Aorta (tissue), 5 donors: ENCODE results near the gene TMEM53. TPM values are rescaled to one million over a fixed set of nuclear protein-coding genes. Genes with fewer than 3 reads are reported as not detected.
A peak's percentile ranks its signal among the peaks of the same experiment; 100 is the strongest.

Experiments
- ATAC-seq: fragments of 200-7000 bp; cut with Tn5 transposase; one replicate; pipeline ENCODE4 v1.9.1; 2022; ENCODE audit warnings: moderate library complexity; ENCODE audit not compliant: low FRiP score
- DNase-seq, 2 donors: peaks; one replicate each; pipeline ENCODE4 v3.0.0-alpha.2; 2020
- H3K27ac ChIP-seq, 2 donors: one replicate each; pipeline ENCODE4 v1.5.1; 2013; ENCODE audit warnings: low read length in 2 of 2, mild to moderate bottlenecking in 2 of 2, moderate library complexity in 2 of 2, control low read depth in 1 of 2, inconsistent platforms in 1 of 2, low read depth in 1 of 2
- H3K27me3 ChIP-seq, 2 donors: one replicate each; pipeline ENCODE4 v1.6.1; 2013; ENCODE audit warnings: control low read depth in 1 of 2, low read length in 1 of 2, mild to moderate bottlenecking in 1 of 2, moderate library complexity in 1 of 2; ENCODE audit not compliant: insufficient read depth in 2 of 2, control insufficient read depth in 1 of 2
- H3K36me3 ChIP-seq, 2 donors: one replicate each; pipeline ENCODE4 v1.6.1; 2013; ENCODE audit warnings: control low read depth in 1 of 2, low read length in 1 of 2, mild to moderate bottlenecking in 1 of 2; ENCODE audit not compliant: insufficient read depth in 2 of 2, control insufficient read depth in 1 of 2
- H3K4me1 ChIP-seq, 2 donors: one replicate each; pipeline ENCODE4 v1.6.1; 2013; ENCODE audit warnings: low read length in 2 of 2, control low read depth in 1 of 2, mild to moderate bottlenecking in 1 of 2, moderate library complexity in 1 of 2; ENCODE audit not compliant: insufficient read depth in 2 of 2, control insufficient read depth in 1 of 2
- H3K4me3 ChIP-seq, 2 donors: one replicate each; pipeline ENCODE4 v1.5.1; 2013; ENCODE audit warnings: low read length in 2 of 2, control low read depth in 1 of 2, mild to moderate bottlenecking in 1 of 2
- H3K9me3 ChIP-seq: one replicate; pipeline ENCODE4 v1.6.1; 2013; ENCODE audit warnings: mild to moderate bottlenecking, low read length; ENCODE audit not compliant: control insufficient read depth
- WGBS, 2 donors: extraction: QIAGEN DNeasy Blood & Tissue Kit; methylation state at CpG; one replicate each; pipeline ENCODE4 v1.1.7; 2013; 5-methylcytosine and 5-hydroxymethylcytosine counted together
- intact Hi-C, 2 donors: fragments of 100-400 bp; cut with DNase I; formaldehyde crosslinking; loops; one replicate each; pipeline versions ENCODE4 v1.14.2 to v1.15.0; 2022
- polyA plus RNA-seq, 2 donors: library from polyadenylated mRNA; stranded (reverse); fragments of 200-250 nt; gene quantifications; one replicate each; pipeline ENCODE4 v1.2.3, GENCODE V29; 2013
- total RNA-seq, 2 donors: library from RNA; stranded (reverse); fragmentation: NEBNext Ultra II Directional; extraction: Animal tissue kit (Norgen Biotek cat#: 25700); gene quantifications; one replicate each; pipeline ENCODE4 v1.2.1, GENCODE V29; 2021
- donor health status: healthy with polysubstance abuse.
- donor health status: Bipolar disorder and iron deficiency.
- donor health status: DM: no; HTN: no; CAD: no.
- donor health status: DM: no; HTN: no; CAD: no.
- donor health status: DM: yes; HTN: yes; CAD: no.

The TMEM53 gene
- total and polyA plus RNA-seq, 4 donors, result 5.4 to 9.9 (median 7.5) TPM

- DNase-seq, result peak in 1 of 2 donors; percentile 69
- Histone ChIP-seq H3K27ac (no peak overlapping the region), H3K27me3 (no peaks in the 10 kb centered on the region), H3K36me3 (peaks cover 0 to 5% of the 10 kb centered on the region in 2 donors), H3K4me1 (no peaks in the 10 kb centered on the region), H3K9me3 (no peaks in the 10 kb centered on the region), H3K4me3 (no peak overlapping the region)
- ATAC-seq, result no peak
- intact Hi-C loops, result no loop called here
- 92 to 93% methylated on average over 13 of the region's 13 CpGs for WGBS, 2 donors
Observed at GRCh38 chr1:44648529-44649250, 25.6 kb downstream of the TMEM53 start.

GRCh38 chr1:44647896-44648295 lies 26.4 kb downstream of the TMEM53 start:
- 87 to 92% methylated on average over 2 of the region's 2 CpGs for WGBS, 2 donors
- DNase-seq, result no peak
- Histone ChIP-seq H3K36me3 (peaks cover 0 to 5% of the 10 kb centered on the region in 2 donors), H3K4me1 (no peaks in the 10 kb centered on the region), H3K4me3 (no peak overlapping the region), H3K27me3 (no peaks in the 10 kb centered on the region), H3K27ac (no peak overlapping the region), H3K9me3 (no peaks in the 10 kb centered on the region)
- ATAC-seq, result no peak
- intact Hi-C loops, result no loop called here

DNA sequence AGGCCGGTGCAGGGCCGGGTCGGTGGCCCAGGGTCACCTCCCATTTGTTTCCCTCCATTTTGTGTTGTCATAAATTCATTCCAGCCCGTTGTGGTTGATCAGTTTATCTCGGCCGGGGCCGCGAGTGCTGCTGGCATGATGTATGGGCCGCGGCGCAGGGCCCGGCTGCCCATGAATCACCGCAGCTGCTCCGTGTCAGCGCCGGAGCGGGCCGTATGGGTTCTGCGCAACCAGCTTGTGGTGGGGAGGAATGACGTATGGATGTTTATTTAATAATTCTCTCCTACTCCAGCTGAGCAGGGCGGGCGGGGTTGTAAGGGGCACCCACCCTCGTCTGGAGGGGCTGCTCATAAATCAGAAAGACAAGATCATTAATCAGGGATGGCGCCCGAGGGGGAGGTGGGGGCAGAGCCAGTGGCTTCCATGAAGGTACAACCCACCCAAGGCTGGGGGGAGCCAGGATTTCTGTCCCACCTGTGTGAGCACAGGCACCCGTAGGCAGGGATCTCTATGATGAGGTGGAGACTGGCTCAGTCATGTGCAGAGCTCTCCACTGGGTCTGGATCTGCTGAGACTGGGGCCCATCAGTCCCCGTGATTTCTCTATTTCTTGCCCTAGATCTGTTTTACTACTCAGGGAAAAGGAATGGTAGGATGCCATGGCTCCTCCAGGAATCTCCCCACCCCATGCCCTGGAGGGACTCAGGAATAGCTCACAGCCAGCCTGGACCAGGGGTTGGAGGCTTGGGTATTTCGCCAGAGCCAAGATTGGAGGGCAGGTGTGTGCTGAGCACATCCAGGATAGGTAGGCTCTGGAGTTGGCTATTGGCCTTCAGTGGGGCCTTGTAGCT lies 27.8 kb downstream of the TMEM53 start:
- peak in 1 of 2 donors; percentile 84 for DNase-seq
- Histone ChIP-seq H3K9me3 (no peaks in the 10 kb centered on the region), H3K4me1 (no peaks in the 10 kb centered on the region), H3K27ac (peak overlapping the region in 1 of 2 donors; percentile 83), H3K36me3 (peaks cover 0 to 5% of the 10 kb centered on the region in 2 donors), H3K27me3 (no peaks in the 10 kb centered on the region), H3K4me3 (no peak overlapping the region)
- peak; percentile 44 for ATAC-seq
- 54 to 59% methylated on average over 28 of the region's 28 CpGs for WGBS, 2 donors
- intact Hi-C loops, result no loop called here

DNA sequence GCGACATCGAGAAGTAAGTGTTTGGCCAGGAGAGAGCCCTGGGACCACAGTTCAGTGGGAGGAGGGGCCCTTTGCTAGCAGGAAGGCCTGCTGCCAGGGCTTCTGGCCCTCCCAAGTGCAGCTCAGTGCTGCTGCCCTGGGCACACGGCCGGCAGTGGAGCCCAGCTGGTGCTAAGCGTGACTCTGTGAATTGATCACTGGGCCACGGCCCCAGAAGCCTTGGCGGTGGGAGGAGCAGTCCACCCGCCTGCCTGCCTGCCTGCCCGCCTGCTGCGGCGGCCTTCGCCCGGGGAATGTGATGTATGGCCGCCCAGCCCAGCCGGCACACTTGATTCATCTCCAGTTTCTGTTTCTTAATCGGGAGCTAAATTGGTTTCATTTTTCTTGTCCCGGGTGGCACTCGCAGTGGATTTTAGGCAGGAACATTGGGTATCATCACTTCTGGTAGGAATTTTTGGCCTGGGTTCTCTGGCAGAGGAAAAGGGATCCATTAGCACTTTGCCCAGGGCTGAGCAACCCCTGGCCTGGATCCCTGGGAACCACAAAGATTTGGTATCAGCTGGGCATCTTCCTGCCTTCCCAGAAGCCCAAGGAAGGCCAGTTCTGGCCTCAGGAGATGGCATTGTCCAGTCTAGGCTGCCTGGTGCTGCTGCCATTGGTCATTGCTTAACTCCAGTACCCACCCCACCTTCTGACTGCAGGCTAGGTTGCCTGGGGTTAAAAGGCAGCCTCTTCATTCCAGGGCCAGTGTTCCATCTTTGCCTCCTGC lies 28.6 kb downstream of the TMEM53 start:
- intact Hi-C loops, result no loop called here
- peak overlapping the region in 1 of 2 donors; percentile 83 for H3K27ac ChIP-seq
- H3K36me3 ChIP-seq, result peaks cover 0 to 4% of the 10 kb centered on the region in 2 donors
- ATAC-seq, result peak; percentile 84
- no peaks in the 10 kb centered on the region for H3K4me1 ChIP-seq
- 3 to 11% methylated on average over 18 of the region's 18 CpGs for WGBS, 2 donors
- H3K4me3 ChIP-seq, result no peak overlapping the region
- no peaks in the 10 kb centered on the region for H3K9me3 ChIP-seq
- DNase-seq, result peak; percentile 86 to 92
- no peaks in the 10 kb centered on the region for H3K27me3 ChIP-seq

- no peaks in the 10 kb centered on the region for H3K9me3 ChIP-seq
- no peaks in the 10 kb centered on the region for H3K27me3 ChIP-seq
- H3K36me3 ChIP-seq, result peaks cover 0 to 3% of the 10 kb centered on the region in 2 donors
- ATAC-seq, result peak; percentile 5
- H3K27ac ChIP-seq, result peak overlapping the region in 1 of 2 donors; percentile 83
- peak in 1 of 2 donors; percentile 63 for DNase-seq
- no peaks in the 10 kb centered on the region for H3K4me1 ChIP-seq
- 70 to 84% methylated on average over 7 of the region's 7 CpGs for WGBS, 2 donors
- intact Hi-C loops, result no loop called here
- no peak overlapping the region for H3K4me3 ChIP-seq
Observed at GRCh38 chr1:44644806-44645205, 29.5 kb downstream of the TMEM53 start.

GRCh38 chr1:44643721-44644334 lies 30.5 kb downstream of the TMEM53 start:
- ATAC-seq (no peak), DNase-seq (no peak)
- intact Hi-C loops, result no loop called here
- H3K4me1 ChIP-seq, result no peaks in the 10 kb centered on the region
- H3K4me3 ChIP-seq, result no peak overlapping the region
- peak overlapping the region in 1 of 2 donors; percentile 11 for H3K27ac ChIP-seq
- H3K36me3 ChIP-seq, result peaks cover 0 to 2% of the 10 kb centered on the region in 2 donors
- WGBS, 2 donors, result 33 to 41% methylated on average over 9 of the region's 9 CpGs
- no peaks in the 10 kb centered on the region for H3K9me3 ChIP-seq
- H3K27me3 ChIP-seq, result no peaks in the 10 kb centered on the region

- WGBS, 2 donors, result 88 to 89% methylated on average over 3 of the region's 3 CpGs
- intact Hi-C loops, result no loop called here
Observed at GRCh38 chr1:44642925-44643324, 31.4 kb downstream of the TMEM53 start.

DNA sequence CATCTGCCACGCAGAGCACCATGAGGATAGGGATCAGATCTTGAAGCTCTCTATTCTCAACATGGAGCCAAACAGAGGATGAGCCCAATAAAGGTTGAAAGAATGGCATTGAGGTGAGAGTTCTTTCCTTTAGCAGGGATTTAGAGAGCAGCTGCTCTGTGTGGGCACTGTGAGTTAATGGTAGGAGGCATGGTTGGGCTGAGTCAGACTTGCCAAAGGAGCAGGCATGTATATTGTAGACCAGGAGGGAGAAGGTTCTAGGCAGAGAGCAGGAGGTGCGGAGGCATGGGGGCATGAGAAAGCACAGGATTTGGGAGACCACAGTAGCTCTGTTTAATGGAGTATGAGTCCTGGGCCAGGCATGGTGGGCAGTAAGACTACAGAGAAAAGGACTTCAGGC lies 32.0 kb downstream of the TMEM53 start:
- no peak overlapping the region for H3K27ac ChIP-seq
- intact Hi-C loops, result no loop called here
- no peaks in the 10 kb centered on the region for H3K4me1 ChIP-seq
- DNase-seq (no peak), ATAC-seq (no peak)
- H3K4me3 ChIP-seq, result no peak overlapping the region
- H3K36me3 ChIP-seq, result peaks cover 0 to 3% of the 10 kb centered on the region in 2 donors
- H3K27me3 ChIP-seq, result no peaks in the 10 kb centered on the region
- WGBS, 2 donors, result 95 to 98% methylated on average over 2 of the region's 2 CpGs
- H3K9me3 ChIP-seq, result no peaks in the 10 kb centered on the region

More at GRCh38 chr1:44642925-44643324, 31.4 kb downstream of the TMEM53 start:
- Histone ChIP-seq H3K27me3 (no peaks in the 10 kb centered on the region), H3K36me3 (peaks cover 0 to 2% of the 10 kb centered on the region in 2 donors), H3K27ac (no peak overlapping the region), H3K4me1 (no peaks in the 10 kb centered on the region), H3K9me3 (no peaks in the 10 kb centered on the region), H3K4me3 (no peak overlapping the region)
- DNase-seq (no peak), ATAC-seq (no peak)
